ENCODE data around the gene STK11.

DNA sequence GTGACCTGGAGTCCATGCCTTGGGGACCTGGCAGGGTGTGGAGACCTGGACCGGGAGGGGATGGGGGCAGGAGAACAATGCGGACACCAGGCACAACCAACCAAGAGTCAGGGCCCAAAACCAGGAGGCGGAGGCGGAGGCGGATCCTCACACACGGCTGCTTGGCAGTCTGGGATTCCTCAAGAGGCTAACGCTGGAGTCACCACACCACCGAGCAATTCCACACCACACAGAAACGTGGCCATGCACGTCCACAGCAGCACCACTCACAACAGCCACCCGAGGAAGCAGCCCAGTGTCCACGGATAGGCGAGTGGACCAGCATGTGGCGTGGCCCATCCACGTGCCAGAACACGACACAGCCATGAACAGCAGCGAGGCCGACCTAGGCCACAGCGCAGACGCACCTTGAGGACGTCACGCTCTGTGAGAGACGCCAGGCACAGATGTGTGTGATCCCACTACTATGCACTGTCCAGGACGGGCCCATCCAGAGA, 49.2 kb upstream of the STK11 start:
- TF ChIP-seq, protein P1, sequence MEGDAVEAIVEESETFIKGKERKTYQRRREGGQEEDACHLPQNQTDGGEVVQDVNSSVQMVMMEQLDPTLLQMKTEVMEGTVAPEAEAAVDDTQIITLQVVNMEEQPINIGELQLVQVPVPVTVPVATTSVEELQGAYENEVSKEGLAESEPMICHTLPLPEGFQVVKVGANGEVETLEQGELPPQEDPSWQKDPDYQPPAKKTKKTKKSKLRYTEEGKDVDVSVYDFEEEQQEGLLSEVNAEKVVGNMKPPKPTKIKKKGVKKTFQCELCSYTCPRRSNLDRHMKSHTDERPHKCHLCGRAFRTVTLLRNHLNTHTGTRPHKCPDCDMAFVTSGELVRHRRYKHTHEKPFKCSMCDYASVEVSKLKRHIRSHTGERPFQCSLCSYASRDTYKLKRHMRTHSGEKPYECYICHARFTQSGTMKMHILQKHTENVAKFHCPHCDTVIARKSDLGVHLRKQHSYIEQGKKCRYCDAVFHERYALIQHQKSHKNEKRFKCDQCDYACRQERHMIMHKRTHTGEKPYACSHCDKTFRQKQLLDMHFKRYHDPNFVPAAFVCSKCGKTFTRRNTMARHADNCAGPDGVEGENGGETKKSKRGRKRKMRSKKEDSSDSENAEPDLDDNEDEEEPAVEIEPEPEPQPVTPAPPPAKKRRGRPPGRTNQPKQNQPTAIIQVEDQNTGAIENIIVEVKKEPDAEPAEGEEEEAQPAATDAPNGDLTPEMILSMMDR (conservative IDR thresholded peaks at IDR 0.05; ENCODE audit: low read depth in 2 of 2), result no peak
- TF ChIP-seq POLR2AphosphoS5 (IDR thresholded peaks at IDR 0.05; ENCODE audit: low read depth) (no peak), CREB1 (CRISPR knock-in tag; IDR thresholded peaks at IDR 0.05; ENCODE audit: low read depth) (no peak), NANOG (IDR thresholded peaks at IDR 0.05; ENCODE audit: borderline replicate concordance) (no peak), EZH2 (IDR thresholded peaks at IDR 0.05; ENCODE audit: low read depth, unreplicated experiment) (no peak), EZH2phosphoT487 (IDR thresholded peaks at IDR 0.05; ENCODE audit: unreplicated experiment) (no peak), JUNB (IDR thresholded peaks at IDR 0.05; ENCODE audit: unreplicated experiment) (no peak), ZNF114 (CRISPR knock-in tag; IDR thresholded peaks at IDR 0.05) (no peak), ZNF331 (CRISPR knock-in tag; IDR thresholded peaks at IDR 0.05; ENCODE audit: low read depth) (no peak)
- TF ChIP-seq, protein P2, sequence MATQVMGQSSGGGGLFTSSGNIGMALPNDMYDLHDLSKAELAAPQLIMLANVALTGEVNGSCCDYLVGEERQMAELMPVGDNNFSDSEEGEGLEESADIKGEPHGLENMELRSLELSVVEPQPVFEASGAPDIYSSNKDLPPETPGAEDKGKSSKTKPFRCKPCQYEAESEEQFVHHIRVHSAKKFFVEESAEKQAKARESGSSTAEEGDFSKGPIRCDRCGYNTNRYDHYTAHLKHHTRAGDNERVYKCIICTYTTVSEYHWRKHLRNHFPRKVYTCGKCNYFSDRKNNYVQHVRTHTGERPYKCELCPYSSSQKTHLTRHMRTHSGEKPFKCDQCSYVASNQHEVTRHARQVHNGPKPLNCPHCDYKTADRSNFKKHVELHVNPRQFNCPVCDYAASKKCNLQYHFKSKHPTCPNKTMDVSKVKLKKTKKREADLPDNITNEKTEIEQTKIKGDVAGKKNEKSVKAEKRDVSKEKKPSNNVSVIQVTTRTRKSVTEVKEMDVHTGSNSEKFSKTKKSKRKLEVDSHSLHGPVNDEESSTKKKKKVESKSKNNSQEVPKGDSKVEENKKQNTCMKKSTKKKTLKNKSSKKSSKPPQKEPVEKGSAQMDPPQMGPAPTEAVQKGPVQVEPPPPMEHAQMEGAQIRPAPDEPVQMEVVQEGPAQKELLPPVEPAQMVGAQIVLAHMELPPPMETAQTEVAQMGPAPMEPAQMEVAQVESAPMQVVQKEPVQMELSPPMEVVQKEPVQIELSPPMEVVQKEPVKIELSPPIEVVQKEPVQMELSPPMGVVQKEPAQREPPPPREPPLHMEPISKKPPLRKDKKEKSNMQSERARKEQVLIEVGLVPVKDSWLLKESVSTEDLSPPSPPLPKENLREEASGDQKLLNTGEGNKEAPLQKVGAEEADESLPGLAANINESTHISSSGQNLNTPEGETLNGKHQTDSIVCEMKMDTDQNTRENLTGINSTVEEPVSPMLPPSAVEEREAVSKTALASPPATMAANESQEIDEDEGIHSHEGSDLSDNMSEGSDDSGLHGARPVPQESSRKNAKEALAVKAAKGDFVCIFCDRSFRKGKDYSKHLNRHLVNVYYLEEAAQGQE (IDR thresholded peaks at IDR 0.05; ENCODE audit: unreplicated experiment), result no peak

Measured in GM23338 (cell line).